PC-3 (cell line): Measurements from ENCODE around the gene AFAP1L2. TPM values are rescaled to one million over a fixed set of nuclear protein-coding genes. Genes with fewer than 3 reads are reported as not detected.

Source experiments
- ATAC-seq: fragments of 200-7000 bp; cut with Tn5 transposase; 2 replicates; pipeline ENCODE4 v1.9.1; 2020; ENCODE audit warnings: mild to moderate bottlenecking, moderate library complexity
- BruUV-seq: library from RNA; stranded (reverse); fragments of 400-500 nt; replicated peaks from 2 replicates; lab custom pipeline; 2021; lab: Mats Ljungman, UMichigan
- CTCF ChIA-PET: fragments of 300-600 bp; sonication (Branson Sonifier 250); formaldehyde crosslinking; loops from one replicate; lab custom pipeline; 2022; ENCODE audit warnings: antibody characterized with exemption; lab: Charles Lee
- POLR2A ChIA-PET: fragments of 300-600 bp; sonication (Branson Sonifier 250); formaldehyde crosslinking; loops from one replicate; lab custom pipeline; 2022; ENCODE audit warnings: antibody characterized with exemption; ENCODE audit not compliant: unreplicated experiment; lab: Charles Lee
- DNase-seq: peaks from one replicate; pipeline ENCODE4 v3.0.0-alpha.2; 2015
- H2AFZ ChIP-seq: fragments of 300-600 bp; sonication (generic); 2 replicates; pipeline ENCODE4 v1.6.0; 2016; ENCODE audit warnings: antibody characterized with exemption, low read length
- H3F3A ChIP-seq: fragments of 300-600 bp; sonication (generic); one replicate; pipeline ENCODE4 v1.6.0; 2017; ENCODE audit warnings: antibody characterized with exemption, low read length, control low read depth, mild to moderate bottlenecking; ENCODE audit not compliant: unreplicated experiment
- H3K27ac ChIP-seq: fragments of 300-600 bp; sonication (generic); 2 replicates; pipeline ENCODE4 v1.5.1; 2016; ENCODE audit warnings: mild to moderate bottlenecking, low read length
- H3K27me3 ChIP-seq: fragments of 300-600 bp; sonication (generic); 2 replicates; pipeline ENCODE4 v1.6.1; 2016; ENCODE audit warnings: low read length, mixed read lengths
- H3K36me3 ChIP-seq: fragments of 300-600 bp; sonication (generic); 2 replicates; pipeline ENCODE4 v1.6.1; 2016; ENCODE audit warnings: low read depth, mixed run types, low read length, mixed read lengths
- H3K4me1 ChIP-seq: fragments of 300-600 bp; sonication (generic); 2 replicates; pipeline ENCODE4 v1.5.1; 2016; ENCODE audit warnings: low read length; ENCODE audit not compliant: insufficient read depth
- H3K4me2 ChIP-seq: fragments of 300-600 bp; sonication (generic); 2 replicates; pipeline ENCODE4 v1.6.0; 2016; ENCODE audit warnings: low read length
- H3K4me3 ChIP-seq: fragments of 300-600 bp; sonication (generic); 2 replicates; pipeline ENCODE4 v1.5.1; 2016; ENCODE audit warnings: mild to moderate bottlenecking, low read length, mixed read lengths
- H3K79me2 ChIP-seq: fragments of 300-600 bp; sonication (generic); 2 replicates; pipeline ENCODE4 v1.6.1; 2017; ENCODE audit warnings: low read length, mixed read lengths
- H3K9ac ChIP-seq: fragments of 300-600 bp; sonication (generic); 2 replicates; pipeline ENCODE4 v1.6.0; 2016; ENCODE audit warnings: mild to moderate bottlenecking, low read length
- H3K9me2 ChIP-seq: fragments of 300-600 bp; sonication (generic); replicated peaks from 2 replicates; pipeline ENCODE4 v1.6.1; 2016; ENCODE audit warnings: mixed run types, low read length, mixed read lengths
- H3K9me3 ChIP-seq: fragments of 300-600 bp; sonication (generic); 2 replicates; pipeline ENCODE4 v1.6.1; 2016; ENCODE audit warnings: low read length, mixed read lengths
- H4K20me1 ChIP-seq: fragments of 300-600 bp; sonication (generic); 2 replicates; pipeline ENCODE4 v1.6.1; 2016; ENCODE audit warnings: low read length, mixed read lengths
- EZH2 ChIP-seq: fragments of 300-600 bp; sonication (generic); IDR thresholded peaks from one replicate; pipeline ENCODE4 v1.6.1; 2017; ENCODE audit warnings: antibody characterized with exemption, mild to moderate bottlenecking, low read length; ENCODE audit not compliant: unreplicated experiment
- EZH2phosphoT487 ChIP-seq: fragments of 300-600 bp; sonication (generic); IDR thresholded peaks from 2 replicates; pipeline ENCODE4 v1.6.1; 2018; ENCODE audit warnings: mild to moderate bottlenecking, antibody characterized with exemption, low read length, borderline replicate concordance
- intact Hi-C: fragments of 100-400 bp; cut with micrococcal nuclease; formaldehyde crosslinking; loops from 2 replicates; pipeline ENCODE4 v1.9.0; 2023
- total RNA-seq: library from RNA; depleted of rRNA; stranded (reverse); fragments of >200 nt; gene quantifications from 2 replicates; pipeline ENCODE4 v1.2.3, GENCODE V29; 2014
- TF ChIP-seq, protein P1 (sequence below): fragments of 300-600 bp; sonication (generic); conservative IDR thresholded peaks from 2 replicates; pipeline ENCODE4 v1.5.1; 2017; ENCODE audit warnings: antibody characterized with exemption, low read depth, mild to moderate bottlenecking, low read length

Gene AFAP1L2
- total RNA-seq, 1 experiment from 2014 or later: 0.77 TPM

DNA sequence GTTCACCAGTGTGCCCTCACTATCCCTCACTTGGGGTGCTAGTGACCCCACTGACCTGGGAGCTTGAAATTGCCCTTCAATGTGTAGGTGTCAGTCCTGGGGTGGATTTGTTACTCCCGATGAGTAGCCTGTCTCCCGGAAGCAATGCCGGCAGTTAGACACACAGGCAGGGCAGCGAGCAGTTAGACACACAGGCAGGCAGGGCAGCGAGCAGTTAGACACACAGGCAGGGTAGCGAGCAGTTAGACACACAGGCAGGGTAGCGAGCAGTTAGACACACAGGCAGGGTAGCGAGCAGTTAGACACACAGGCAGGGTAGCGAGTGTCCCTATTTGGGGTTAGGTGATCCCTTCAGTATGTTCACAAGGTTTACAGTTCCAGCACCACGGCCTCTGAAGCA is 121.2 kb downstream of the AFAP1L2 start:
- H3K9ac ChIP-seq: no peak overlapping the region
- no peak overlapping the region for H3K4me2 ChIP-seq
- ATAC-seq (no peak), DNase-seq (no peak)
- intact Hi-C loops: no loop called here
- H3K79me2 ChIP-seq: no peaks in the 10 kb centered on the region
- no peaks in the 10 kb centered on the region for H3F3A ChIP-seq
- H2AFZ ChIP-seq: no peak overlapping the region
- ChIA-PET CTCF (no interaction called here), POLR2A (no interaction called here)
- no peaks in the 10 kb centered on the region for H4K20me1 ChIP-seq
- H3K9me3 ChIP-seq: no peaks in the 10 kb centered on the region
- H3K36me3 ChIP-seq: no peaks in the 10 kb centered on the region
- no peaks in the 10 kb centered on the region for H3K9me2 ChIP-seq
- BruUV-seq: no TSS peak
- TF ChIP-seq, protein P1, sequence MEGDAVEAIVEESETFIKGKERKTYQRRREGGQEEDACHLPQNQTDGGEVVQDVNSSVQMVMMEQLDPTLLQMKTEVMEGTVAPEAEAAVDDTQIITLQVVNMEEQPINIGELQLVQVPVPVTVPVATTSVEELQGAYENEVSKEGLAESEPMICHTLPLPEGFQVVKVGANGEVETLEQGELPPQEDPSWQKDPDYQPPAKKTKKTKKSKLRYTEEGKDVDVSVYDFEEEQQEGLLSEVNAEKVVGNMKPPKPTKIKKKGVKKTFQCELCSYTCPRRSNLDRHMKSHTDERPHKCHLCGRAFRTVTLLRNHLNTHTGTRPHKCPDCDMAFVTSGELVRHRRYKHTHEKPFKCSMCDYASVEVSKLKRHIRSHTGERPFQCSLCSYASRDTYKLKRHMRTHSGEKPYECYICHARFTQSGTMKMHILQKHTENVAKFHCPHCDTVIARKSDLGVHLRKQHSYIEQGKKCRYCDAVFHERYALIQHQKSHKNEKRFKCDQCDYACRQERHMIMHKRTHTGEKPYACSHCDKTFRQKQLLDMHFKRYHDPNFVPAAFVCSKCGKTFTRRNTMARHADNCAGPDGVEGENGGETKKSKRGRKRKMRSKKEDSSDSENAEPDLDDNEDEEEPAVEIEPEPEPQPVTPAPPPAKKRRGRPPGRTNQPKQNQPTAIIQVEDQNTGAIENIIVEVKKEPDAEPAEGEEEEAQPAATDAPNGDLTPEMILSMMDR: no peak
- TF ChIP-seq EZH2 (no peak), EZH2phosphoT487 (no peak)
- no peak overlapping the region for H3K27ac ChIP-seq
- H3K4me1 ChIP-seq: no peaks in the 10 kb centered on the region
- no peak overlapping the region for H3K4me3 ChIP-seq
- no peaks in the 10 kb centered on the region for H3K27me3 ChIP-seq

GRCh38 chr10:114282526-114282925 is 121.8 kb downstream of the AFAP1L2 start:
- Histone ChIP-seq H2AFZ (no peak overlapping the region), H3K79me2 (no peaks in the 10 kb centered on the region), H3F3A (no peaks in the 10 kb centered on the region), H4K20me1 (no peaks in the 10 kb centered on the region), H3K9ac (no peak overlapping the region), H3K27ac (no peak overlapping the region), H3K4me3 (no peak overlapping the region), H3K27me3 (no peaks in the 10 kb centered on the region), H3K36me3 (no peaks in the 10 kb centered on the region), H3K4me2 (no peak overlapping the region), H3K9me3 (no peaks in the 10 kb centered on the region), H3K4me1 (no peaks in the 10 kb centered on the region), H3K9me2 (no peaks in the 10 kb centered on the region)
- intact Hi-C loops: no loop called here
- ChIA-PET POLR2A (no interaction called here), CTCF (no interaction called here)
- DNase-seq (no peak), ATAC-seq (no peak)
- TF ChIP-seq EZH2 (no peak), EZH2phosphoT487 (no peak)
- TF ChIP-seq, protein P1: no peak
- no TSS peak for BruUV-seq

- no peaks in the 10 kb centered on the region for H3K9me2 ChIP-seq
- TF ChIP-seq EZH2phosphoT487 (no peak), EZH2 (no peak)
- TF ChIP-seq, protein P1: no peak
- no peak for DNase-seq
- H3K36me3 ChIP-seq: no peaks in the 10 kb centered on the region
- no peak overlapping the region for H2AFZ ChIP-seq
- CTCF ChIA-PET: no interaction called here
- H3K4me2 ChIP-seq: no peak overlapping the region
- no peak overlapping the region for H3K27ac ChIP-seq
- no peaks in the 10 kb centered on the region for H3F3A ChIP-seq
- BruUV-seq: no TSS peak
- POLR2A ChIA-PET: no interaction called here
- H4K20me1 ChIP-seq: no peaks in the 10 kb centered on the region
- no peak for ATAC-seq
- no peaks in the 10 kb centered on the region for H3K79me2 ChIP-seq
- no peaks in the 10 kb centered on the region for H3K4me1 ChIP-seq
- H3K4me3 ChIP-seq: no peak overlapping the region
- no peaks in the 10 kb centered on the region for H3K27me3 ChIP-seq
- intact Hi-C loops: no loop called here
- H3K9me3 ChIP-seq: no peaks in the 10 kb centered on the region
- H3K9ac ChIP-seq: no peak overlapping the region
Observed at GRCh38 chr10:114281461-114281860, 122.8 kb downstream of the AFAP1L2 start.
